LHCN-M2 (cell line): Measurements from ENCODE around the gene ANO2. TPM values are rescaled to one million over a fixed set of nuclear protein-coding genes. Genes with fewer than 3 reads are reported as not detected.
"Not testable (repeated sequence)": the region's sequence is repeated elsewhere in the genome, so short reads cannot be mapped to it uniquely, and the experiment has no call there.

Experiments used
- DNase-seq: peaks from one replicate; pipeline ENCODE4 v3.0.0-alpha.2; 2012; ENCODE audit warnings: low read depth
- total RNA-seq: library from RNA; depleted of rRNA; stranded (reverse); fragments of >200 nt; gene quantifications from 2 replicates; pipeline ENCODE4 v1.2.3, GENCODE V29; 2014

Gene ANO2
- total RNA-seq, 1 experiment from 2014 or later: under 0.01 TPM

- no peak for DNase-seq
Measured at GRCh38 chr12:5685935-5686334, 259.1 kb downstream of the ANO2 start.

- DNase-seq: no peak
Measured at GRCh38 chr12:5684989-5685388, 260.1 kb downstream of the ANO2 start.

GRCh38 chr12:5682581-5682980, 262.5 kb downstream of the ANO2 start:
- DNase-seq: no peak

- no peak for DNase-seq
Measured at GRCh38 chr12:5678176-5678575, 266.9 kb downstream of the ANO2 start.

- DNase-seq: not testable (repeated sequence)
Measured at GRCh38 chr12:5669624-5670023, 275.4 kb downstream of the ANO2 start.

GRCh38 chr12:5665615-5666014, 279.4 kb downstream of the ANO2 start:
- DNase-seq: peak; percentile 14

- no peak for DNase-seq
Measured at GRCh38 chr12:5661811-5662210, 283.2 kb downstream of the ANO2 start.

GRCh38 chr12:5660238-5660637, 284.8 kb downstream of the ANO2 start:
- DNase-seq: no peak

GRCh38 chr12:5658339-5658941, 286.6 kb downstream of the ANO2 start:
- DNase-seq: not testable (repeated sequence)

GRCh38 chr12:5656836-5657235, 288.2 kb downstream of the ANO2 start:
- DNase-seq: no peak

GRCh38 chr12:5655120-5655519, 289.9 kb downstream of the ANO2 start:
- no peak for DNase-seq

GRCh38 chr12:5654019-5654418, 291.0 kb downstream of the ANO2 start:
- no peak for DNase-seq

- no peak for DNase-seq
Measured at GRCh38 chr12:5650829-5651461, 294.1 kb downstream of the ANO2 start.

- no peak for DNase-seq
Measured at GRCh38 chr12:5650281-5650680, 294.8 kb downstream of the ANO2 start.

- DNase-seq: peak; percentile 7
Measured at GRCh38 chr12:5648692-5649359, 296.2 kb downstream of the ANO2 start.

- DNase-seq: no peak
Measured at GRCh38 chr12:5643266-5643665, 301.8 kb downstream of the ANO2 start.

GRCh38 chr12:5637698-5638097, 307.4 kb downstream of the ANO2 start:
- no peak for DNase-seq

GRCh38 chr12:5636907-5637306, 308.2 kb downstream of the ANO2 start:
- no peak for DNase-seq

GRCh38 chr12:5633106-5633505, 312.0 kb downstream of the ANO2 start:
- no peak for DNase-seq

GRCh38 chr12:5632453-5632852, 312.6 kb downstream of the ANO2 start:
- no peak for DNase-seq

GRCh38 chr12:5631497-5631896, 313.6 kb downstream of the ANO2 start:
- DNase-seq: no peak

- DNase-seq: no peak
Measured at GRCh38 chr12:5630726-5631125, 314.3 kb downstream of the ANO2 start.

- DNase-seq: no peak
Measured at GRCh38 chr12:5628501-5628900, 316.6 kb downstream of the ANO2 start.
